Measurements from ENCODE around the gene PCBP3.
"Not testable (repeated sequence)": the region's sequence is repeated elsewhere in the genome, so short reads cannot be mapped to it uniquely, and the experiment has no call there.

Gene PCBP3

DNA sequence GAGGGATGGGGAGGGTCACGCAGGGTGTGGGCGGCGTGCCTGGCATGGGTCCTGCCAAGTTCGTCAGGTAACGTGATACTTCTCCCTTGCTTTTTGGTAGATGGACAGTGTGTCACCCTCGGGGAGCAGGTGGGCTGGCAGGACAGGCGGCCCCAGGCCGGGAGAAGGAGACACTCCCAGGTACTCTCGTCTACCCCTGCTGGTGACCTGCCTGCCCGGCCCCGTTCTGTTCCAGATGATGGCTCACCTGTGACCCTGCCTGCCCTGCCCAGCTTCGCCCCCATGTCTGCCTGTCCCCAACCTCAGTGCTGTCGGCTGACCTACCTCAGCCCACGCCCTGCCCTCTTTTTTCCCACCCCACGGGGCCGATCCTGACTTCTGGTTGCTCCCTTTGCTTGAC, 144.7 kb downstream of the PCBP3 start:
- DNase-seq (ENCODE audit: low read depth in 2 of 2): no peak

DNA sequence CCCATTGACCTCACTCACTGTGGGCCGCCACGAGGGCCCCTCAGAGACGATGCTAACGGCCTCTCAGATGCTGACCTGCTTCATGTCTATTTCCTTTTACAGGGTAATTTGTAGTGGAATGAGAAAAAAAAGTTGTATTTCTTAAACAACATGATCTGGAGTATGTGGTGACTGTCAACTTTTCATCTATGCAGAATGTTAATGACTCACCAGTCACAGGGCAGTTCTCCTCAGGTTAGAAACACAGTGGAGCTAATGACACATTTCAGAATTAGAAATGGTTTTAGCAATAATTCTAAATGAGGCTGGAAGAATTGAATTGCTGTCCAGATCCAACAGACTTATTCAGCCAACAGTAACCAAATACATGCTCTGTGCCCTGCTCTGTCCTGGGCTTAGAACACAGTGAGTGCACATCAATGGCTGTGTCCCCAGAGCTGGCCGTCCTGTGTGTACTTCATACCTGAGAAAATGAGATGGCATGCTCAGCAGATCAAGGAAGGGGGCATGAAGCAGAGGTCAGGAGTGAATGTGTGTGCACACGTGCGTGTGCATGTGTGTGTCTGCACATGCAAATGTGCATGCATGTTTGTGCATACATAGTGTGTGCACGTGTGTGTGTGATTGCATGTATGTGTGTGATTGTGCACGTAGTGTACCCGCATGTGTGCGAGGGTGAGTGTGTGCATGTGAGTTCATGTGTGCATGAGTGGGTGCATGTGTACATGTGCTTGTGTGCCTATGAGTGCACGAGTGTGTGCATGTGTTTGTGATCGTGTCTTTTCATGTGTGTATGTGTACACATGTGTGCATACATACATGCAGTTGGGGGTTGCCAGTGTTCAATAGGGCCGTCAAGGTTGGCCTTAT, 145.3 kb downstream of the PCBP3 start:
- DNase-seq (ENCODE audit: low read depth in 2 of 2): no peak

DNA sequence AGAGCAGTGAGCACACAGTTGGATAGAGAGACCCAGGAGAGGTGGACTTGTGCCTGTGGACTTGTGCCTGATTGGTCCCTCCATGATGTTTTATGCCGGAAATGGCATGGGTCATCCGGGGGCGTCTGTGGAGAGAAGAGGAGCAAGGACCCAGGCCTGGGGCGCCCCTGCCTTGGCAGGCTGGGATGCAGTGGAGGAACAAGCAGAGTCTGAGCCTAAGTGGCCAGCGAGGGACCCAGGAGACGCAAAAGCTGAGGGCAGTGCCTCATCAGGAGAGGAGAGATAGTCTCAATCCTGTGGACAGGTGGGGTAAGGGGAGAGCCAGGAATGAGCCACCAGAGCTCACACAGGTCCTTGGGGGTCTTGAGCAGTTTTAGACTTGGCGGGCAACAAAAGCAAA, 146.9 kb downstream of the PCBP3 start:
- no peak for DNase-seq (ENCODE audit: low read depth in 2 of 2)

DNA sequence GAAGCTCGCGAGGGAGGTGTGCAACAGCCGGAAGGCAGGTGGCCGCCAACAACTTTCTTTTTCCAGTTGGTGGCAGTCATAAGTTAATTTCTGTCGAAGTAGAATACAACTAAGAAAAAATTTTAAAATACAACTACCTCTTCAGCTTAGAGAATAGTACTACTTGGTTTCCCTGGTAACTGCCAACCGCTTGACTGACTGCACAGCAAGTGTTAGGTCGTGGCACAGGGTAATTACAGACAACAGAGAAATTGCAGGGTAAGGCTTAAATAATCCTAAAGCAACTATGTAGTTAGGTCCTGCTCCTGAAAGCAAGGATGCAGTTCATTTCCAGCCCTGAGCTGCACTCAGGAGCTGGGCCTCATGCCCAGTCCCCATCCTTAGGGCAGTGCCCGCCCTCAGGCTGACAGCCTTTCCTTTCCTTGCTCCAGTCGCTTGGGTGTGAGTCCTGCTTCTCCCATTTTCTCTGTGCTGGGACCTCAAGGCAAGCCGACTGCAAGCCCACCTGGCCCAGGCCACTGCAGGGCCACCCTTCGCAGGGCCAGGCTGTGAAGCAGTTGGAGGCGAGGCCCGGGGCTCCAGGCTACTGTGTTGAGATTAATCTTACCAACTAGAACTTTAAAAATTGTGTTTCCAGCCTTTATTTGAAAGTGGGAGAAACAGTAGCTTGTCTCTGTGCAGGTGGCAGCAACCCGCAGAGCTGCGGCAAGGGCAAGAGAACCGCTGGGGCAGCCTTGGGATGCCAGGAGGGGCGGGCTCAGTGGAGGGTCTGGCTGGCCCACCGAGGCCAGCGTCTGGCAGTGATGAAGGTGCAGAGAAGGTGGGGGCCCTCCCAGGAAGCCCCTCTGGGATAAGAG, 148.3 kb downstream of the PCBP3 start:
- no peak for DNase-seq (ENCODE audit: low read depth in 2 of 2)

DNA sequence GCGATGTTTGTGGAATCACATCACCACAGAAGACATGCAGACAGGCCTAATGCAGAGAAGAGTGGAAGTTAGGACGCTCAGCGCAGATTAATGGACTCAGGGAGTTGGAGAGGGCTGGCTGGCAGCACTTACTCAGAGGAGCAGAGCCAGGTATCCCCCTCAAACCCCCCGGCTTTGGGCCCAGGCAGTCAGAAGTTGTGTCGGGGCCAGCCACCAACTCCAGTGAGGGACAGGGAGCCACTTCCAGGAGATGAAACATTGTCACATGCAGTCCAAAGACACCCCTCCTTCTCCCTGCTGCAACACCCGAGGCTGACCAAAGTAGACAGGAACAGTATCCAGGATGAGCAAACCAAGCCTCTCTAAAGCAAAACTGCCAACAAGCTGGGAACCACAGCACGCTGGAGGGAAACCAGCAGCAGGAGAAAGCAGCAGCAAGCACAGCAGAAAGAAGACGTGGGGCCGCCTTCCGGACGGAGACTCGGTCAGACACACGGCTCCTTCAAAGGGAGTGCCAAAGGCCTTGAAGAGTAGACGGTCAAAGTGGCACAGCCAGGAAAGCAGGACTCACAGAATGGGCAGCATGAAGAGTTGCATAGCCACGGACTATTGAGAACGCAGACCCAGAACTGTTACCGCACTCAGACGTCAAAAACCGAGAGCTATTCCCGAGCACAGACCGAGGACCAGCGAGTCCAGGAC, 149.3 kb downstream of the PCBP3 start:
- DNase-seq (ENCODE audit: low read depth in 2 of 2): no peak

DNA sequence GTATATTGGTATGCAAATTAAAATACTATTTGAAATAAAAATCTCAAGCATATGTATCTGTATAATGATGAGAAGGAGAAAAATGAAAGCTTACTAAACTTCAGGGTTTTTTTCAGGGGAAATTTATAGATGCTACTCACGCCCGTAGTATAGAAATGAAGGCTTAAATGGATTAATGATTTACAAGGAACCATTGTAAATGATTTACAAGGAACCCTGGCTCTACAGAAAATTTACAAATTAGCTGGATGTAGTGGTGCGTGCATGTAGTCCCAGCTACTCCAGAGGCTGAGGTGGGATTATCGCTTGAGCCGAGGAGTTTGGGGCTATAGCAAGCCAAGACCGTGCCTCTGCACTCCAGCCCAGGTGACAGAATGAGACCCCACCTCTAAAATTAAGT, 150.5 kb downstream of the PCBP3 start:
- no peak for DNase-seq (ENCODE audit: low read depth in 2 of 2)

DNA sequence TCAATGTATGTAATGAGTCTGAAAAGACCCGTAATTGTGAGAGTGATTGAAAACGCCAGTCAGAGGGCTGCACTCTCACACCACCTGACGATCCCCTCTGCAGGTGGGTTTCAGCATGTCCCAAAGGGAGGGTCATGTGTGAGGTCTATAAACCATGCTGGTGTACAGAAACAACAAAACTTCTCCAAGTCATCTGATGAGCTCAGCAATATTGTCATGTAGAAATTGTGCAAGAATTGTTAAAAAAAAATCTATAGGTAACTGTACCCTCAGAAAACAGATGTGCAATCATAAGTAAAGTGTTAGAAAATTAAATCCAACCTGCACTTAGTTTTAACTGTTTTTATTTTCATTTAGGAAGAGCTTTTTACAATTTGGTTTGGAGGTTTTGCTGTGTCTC, 152.5 kb downstream of the PCBP3 start:
- no peak for DNase-seq (ENCODE audit: low read depth in 2 of 2)

DNA sequence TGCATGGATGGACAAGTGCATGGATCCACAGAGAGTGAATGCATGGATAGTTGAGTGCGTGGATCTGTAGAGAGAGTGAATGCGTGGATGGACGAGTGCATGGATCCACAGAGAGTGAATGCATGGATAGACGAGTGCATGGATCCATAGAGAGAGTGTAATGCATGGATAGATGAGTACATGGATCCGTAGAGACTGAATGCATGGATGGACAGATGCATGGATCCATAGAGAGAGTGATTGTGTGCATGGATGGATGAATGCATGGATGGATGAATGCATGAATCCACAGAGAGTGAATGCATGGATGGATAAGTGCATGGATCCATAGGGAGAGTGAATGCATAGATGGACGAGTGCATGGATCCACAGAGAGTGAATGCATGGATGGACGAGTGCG, 153.8 kb downstream of the PCBP3 start:
- no peak for DNase-seq (ENCODE audit: low read depth in 2 of 2)

DNA sequence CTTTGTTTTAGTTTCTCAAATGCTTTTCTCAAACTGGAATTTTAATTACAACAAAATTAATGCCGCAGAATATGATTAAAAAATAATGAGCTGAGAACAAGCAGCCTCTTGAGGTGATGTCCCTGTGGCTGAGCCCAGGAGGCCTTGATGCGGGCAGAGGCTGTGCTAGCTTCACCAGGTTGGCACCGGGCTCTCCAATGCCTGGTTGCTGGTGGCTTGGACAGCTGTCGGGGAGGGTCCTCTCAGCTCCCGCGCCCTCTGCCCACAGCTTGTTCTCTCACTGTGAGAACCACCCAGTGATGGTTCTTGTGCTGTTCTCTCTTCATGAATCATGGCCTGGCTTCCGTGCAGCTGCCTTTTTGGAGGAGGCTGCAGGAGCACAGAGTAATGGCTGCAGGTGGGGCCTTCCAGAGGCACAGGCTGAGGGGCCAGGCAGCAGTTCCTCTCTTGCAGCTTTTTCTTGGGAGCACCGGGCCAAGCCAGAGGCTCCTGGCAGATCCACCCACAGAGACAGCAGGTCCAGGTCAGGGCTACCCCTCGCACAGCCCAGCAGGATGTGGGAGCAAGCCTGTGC, 156.3 kb downstream of the PCBP3 start:
- no peak for DNase-seq (ENCODE audit: low read depth in 2 of 2)

DNA sequence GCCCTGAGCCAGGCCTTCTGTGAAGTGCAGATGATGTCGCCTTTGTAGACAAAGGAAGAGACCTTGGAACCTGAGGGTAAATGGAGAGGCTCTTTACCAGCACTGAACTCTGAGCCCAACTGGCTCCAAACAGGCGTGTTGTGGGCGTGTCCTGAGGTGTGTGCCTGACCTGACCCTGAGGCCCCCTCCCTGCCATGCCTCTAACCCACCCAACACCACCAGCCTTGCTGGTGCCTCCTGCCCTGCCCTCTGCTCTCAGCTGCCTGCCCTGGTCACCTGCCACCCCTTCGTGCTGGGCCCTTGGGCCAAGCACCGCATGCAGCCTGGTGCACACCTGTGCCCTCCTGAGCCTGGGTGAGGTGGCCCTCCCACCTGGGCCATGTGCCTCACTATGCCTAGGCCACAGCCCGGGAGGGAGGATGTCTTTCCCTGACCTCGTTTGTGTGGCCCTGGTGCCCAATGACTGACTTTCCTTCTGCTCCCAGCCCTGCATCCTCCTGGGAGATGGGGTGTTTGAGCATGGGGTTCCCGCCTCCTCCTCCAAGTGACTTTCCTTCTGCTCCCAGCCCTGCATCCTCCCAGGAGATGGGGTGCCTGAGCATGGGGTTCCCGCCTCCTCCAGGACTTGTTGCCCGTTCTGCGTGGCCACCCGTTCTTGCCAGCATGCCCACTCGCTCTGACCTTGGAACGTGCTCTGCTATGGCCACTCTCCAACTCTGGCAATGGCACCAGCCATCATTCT, 157.0 kb downstream of the PCBP3 start:
- DNase-seq (ENCODE audit: low read depth in 2 of 2): no peak

DNA sequence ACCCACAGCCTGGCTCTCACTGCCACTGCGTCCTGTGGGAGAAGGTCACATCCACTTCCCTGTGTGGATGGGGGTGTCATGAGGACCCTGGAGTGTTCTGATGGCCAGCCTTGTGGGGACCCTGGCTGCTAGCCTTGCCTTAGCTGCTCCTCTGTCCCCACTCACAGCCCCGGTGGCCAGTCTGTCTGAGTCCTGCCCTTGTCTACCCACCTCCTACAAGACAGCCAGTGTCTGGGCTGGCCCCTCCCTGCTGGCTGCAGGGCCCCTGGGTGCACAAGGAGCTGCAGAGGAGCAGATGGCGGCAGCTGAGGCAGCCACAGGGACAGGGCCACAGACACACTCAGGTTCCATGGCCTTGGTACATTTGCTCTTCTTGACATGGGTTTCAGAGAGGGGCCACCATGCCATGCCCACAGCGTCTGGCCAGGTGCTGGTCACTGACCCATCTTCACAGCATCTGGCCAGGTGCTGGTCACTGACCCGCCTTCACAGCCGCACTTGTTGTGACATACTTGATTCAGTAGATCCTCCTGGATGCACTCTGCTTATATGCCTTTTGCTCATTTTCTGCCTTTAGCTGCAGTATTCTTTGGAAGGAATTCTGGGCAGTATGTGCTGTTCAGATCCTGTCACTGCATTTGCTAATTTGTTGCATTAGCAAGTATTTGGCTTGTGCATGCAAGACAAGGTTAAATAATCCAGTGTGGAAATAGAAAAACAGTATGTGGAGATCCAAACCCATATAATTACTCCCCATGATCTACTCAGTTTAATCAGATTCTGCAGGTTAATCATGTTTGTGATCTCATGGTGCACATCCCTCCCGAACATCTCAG, 157.8 kb downstream of the PCBP3 start:
- DNase-seq (ENCODE audit: low read depth in 2 of 2): no peak

DNA sequence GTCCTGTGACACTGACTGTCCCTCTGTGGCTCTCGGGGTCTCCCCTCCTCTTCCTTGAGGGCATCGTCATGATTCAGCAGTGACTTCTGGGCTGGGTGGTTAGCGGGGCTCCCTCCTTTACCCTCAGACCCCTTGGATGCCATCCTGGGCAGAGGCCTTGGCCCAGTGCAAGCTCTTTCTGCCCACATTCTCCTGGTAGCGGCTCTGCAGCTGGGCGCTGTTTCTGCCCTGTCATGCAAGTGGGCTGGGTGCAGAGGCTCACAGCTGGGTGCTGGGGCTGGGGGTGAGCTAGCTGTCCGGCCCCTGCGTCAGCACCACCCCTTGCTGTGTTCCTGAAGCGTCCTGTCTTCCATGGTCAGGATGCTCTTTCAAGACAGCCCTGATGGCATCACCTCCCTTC, 158.5 kb downstream of the PCBP3 start:
- no peak for DNase-seq (ENCODE audit: low read depth in 2 of 2)

DNA sequence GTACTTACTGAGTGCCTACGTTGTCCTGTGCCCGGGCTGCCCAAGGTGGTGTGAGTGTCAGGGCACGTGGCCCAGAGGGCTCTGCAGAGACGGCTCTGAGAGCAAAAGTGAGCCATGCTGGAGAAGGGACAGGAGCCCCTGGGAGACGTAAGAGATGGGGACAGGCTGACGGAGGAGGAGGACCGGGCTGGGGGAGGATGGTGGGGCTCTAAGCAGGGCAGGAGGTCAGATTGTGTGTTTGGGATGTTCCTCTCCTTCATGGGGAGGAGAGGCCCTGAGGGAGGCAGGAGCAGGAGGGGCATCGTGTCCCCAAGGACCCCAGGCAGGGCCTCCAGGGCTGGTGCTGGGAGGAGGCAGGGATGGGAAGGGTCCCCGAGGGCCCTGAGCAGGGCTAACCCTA, 158.9 kb downstream of the PCBP3 start:
- no peak for DNase-seq (ENCODE audit: low read depth in 2 of 2)

DNA sequence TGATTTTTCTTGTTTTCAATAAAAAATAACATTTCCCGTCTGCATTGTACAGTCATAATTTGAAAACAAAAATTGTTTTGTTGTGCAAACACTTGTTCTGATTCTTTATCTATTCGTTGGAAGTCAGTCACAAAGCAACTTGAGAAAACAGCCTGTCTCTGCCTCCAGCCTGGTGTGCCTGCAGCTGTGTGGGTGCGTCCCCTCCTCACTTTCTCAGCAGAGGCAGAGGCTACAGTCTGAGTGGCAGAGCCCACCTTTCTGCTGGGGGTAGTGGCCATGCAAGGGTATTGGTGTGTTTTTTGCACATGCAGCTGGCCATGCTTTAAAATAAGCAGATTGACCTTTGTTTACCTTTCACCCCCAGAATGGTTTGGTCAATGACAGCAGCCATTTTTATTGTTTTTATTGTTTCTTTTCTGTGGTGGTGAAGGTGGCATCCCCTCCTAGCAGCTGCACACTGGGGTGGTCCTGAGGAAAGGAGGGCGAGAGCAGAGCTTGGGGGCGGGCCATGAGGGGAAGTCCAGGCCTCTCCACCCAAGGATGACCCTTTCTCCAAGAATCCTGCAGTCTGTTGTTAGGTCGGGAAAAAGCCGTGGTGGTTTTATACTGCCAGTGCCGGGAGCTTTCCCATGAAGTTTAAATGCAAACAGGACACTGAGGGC, 159.6 kb downstream of the PCBP3 start:
- DNase-seq (ENCODE audit: low read depth in 2 of 2): no peak

DNA sequence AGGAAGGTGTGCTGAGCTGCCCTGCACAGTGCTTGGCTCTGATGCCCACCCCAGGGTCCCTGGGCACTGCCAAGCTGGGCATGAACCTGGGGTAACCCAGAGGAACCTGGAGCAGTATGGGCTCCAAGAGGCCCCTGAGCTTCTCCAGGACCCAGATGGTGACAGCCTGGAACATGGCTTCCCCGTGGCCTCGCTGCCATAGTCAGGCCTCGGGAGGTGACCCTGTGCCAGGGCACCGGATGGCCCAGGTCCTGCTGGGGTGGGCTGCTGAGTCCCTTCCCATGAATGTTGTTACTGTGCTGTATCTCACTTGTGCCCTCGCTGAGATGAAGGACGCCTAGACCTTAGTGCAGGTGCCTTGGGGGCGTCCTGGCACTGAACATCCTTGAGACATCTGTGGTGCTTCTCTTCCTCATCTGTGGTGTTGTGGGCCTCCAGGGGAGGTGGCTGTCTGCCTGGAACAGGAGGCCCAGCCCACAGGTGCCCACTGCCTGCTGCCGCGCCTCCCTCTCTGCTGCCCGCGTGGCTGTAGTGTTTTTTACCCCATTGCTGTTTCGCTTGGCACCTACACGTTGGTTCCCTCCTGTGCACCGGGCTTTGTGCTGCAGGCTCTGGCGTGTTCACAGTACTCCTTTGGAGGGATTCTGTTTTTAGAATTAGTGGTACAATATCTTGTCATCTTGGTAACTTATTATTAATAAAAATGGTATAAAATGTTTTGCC, 160.3 kb downstream of the PCBP3 start:
- DNase-seq (ENCODE audit: low read depth in 2 of 2): no peak

DNA sequence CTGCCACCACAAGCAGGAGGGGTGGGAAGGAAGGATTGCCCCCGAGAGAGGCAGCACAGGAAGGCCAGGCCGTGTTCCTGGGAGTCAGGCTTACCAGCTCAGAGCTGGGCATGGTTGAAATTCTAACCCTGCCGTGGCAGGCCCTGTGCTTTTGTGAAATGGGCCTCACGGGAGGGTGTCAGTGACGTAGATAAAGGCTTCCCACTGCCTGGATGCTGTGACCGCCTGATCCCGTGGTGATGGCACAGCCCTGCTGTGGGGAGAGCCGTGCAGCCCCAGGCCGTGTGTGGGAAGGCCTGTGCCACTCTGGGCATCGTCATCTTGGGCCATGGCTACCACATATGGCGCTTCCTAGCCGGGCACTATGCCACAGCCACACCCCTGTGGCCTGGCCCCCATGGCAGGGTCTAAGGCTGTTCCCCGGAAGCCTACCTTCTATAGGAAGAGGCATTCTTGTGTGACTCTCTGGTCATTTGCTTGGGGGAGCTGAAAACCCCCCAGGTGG, 161.3 kb downstream of the PCBP3 start:
- DNase-seq (ENCODE audit: low read depth in 2 of 2): no peak

DNA sequence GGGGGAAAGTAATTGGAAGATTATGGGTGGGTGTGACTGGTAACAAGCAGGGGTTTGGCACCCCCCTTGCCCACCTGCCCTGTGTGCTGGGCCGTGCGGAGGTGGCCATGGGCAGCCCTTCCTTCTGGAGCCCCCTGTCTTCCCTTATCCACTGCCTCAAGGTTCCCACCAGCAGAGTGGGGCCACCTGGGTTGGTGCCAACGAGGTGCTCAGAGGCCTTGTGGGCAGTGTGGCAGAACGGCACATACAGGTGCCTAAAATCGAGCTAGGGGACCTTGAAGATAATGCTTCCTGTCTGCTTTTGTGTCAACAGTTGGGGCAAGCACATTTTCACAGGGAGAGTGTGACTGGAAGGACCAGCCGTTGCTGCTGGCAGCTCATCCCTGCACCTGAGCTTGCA, 161.8 kb downstream of the PCBP3 start:
- DNase-seq (ENCODE audit: low read depth in 2 of 2): no peak

DNA sequence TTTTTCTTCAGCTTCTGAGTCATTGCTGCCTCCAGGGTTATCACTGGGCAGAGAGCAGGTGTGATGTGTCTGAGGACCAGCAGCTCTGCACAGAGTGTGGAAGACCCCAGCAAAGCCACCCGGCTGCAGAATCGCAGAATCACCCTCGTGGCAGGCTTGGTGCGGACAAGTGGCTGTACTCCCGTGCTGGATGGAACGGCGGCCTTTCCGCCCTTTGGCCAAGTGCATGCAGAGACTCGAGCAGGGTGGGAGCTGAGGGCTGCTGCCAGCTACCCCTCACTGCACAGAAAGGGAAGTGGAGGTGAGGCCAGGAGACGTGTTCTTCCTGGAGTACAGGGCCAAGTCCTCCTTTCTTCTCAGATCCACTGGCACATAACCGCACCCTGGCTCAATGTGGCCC, 162.5 kb downstream of the PCBP3 start:
- DNase-seq (ENCODE audit: low read depth in 2 of 2): no peak

DNA sequence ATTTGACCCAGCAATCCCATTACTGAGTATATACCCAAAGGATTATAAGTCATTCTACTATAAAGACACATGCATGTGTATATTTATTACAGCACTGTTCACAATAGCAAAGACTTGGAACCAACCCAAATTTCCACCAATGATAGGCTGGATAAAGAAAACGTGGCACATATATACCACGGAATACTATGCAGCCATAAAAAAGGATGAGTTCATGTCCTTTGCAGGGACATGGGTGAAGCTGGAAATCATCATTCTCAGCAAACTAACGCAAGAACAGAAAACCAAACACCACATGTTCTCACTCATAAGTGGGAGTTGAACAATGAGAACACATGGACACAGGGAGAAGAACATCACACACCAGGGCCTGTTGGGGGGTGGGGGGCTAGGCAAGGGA, 165.1 kb downstream of the PCBP3 start:
- DNase-seq (ENCODE audit: low read depth in 2 of 2): not testable (repeated sequence)

Data from activated CD4-positive, alpha-beta T cell treated with anti-CD3 and anti-CD28 coated beads for 24 hours (primary cell).